NB4 (cell line): ENCODE data around the gene CLDN15.
"Not testable (repeated sequence)": the region's sequence is repeated elsewhere in the genome, so short reads cannot be mapped to it uniquely, and the experiment has no call there.

Source experiments
- DNase-seq: peaks from one replicate; pipeline ENCODE4 v3.0.0; 2010; ENCODE audit warnings: low read depth
- H3K4me3 ChIP-seq: one replicate; pipeline ENCODE4 v1.5.1; 2011; ENCODE audit warnings: mild to moderate bottlenecking, low read depth, low read length, moderate library complexity
- MYC ChIP-seq: IDR thresholded peaks from 2 replicates; pipeline ENCODE4 v1.6.1; 2011; ENCODE audit warnings: low read depth, low read length
- POLR2A ChIP-seq: IDR thresholded peaks from 2 replicates; pipeline ENCODE4 v1.6.1; 2011; ENCODE audit warnings: mild to moderate bottlenecking; ENCODE audit not compliant: insufficient read length; ENCODE audit errors: extremely low read depth
- TF ChIP-seq, protein P1 (sequence below): IDR thresholded peaks from one replicate; pipeline ENCODE4 v1.5.1; 2012; ENCODE audit warnings: low read depth, low read length
- TF ChIP-seq, protein P2 (sequence below): IDR thresholded peaks from 2 replicates; pipeline ENCODE4 v1.6.1; 2011; ENCODE audit warnings: low read depth, low read length

Gene CLDN15

DNA sequence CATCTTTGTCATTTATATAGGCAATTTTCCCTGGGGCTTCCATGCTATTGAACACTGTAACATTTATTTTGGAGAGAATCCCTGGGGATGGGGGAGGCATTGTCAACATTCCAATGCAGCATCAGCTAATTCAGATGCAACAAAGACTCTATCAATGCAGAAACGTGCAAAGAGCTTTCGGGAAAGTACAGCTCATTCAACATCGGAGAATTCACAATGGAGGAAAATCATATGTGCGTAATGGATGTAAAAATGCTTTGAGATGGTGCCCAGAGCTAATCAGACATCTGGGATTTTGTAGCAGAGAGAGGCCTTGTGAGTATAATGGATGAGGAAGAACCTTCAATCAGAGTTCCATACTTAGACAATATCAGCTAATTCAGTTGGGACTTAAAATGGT lies 35.6 kb upstream of the CLDN15 start:
- no peak overlapping the region for H3K4me3 ChIP-seq
- TF ChIP-seq POLR2A = no peak
- TF ChIP-seq, protein P1, sequence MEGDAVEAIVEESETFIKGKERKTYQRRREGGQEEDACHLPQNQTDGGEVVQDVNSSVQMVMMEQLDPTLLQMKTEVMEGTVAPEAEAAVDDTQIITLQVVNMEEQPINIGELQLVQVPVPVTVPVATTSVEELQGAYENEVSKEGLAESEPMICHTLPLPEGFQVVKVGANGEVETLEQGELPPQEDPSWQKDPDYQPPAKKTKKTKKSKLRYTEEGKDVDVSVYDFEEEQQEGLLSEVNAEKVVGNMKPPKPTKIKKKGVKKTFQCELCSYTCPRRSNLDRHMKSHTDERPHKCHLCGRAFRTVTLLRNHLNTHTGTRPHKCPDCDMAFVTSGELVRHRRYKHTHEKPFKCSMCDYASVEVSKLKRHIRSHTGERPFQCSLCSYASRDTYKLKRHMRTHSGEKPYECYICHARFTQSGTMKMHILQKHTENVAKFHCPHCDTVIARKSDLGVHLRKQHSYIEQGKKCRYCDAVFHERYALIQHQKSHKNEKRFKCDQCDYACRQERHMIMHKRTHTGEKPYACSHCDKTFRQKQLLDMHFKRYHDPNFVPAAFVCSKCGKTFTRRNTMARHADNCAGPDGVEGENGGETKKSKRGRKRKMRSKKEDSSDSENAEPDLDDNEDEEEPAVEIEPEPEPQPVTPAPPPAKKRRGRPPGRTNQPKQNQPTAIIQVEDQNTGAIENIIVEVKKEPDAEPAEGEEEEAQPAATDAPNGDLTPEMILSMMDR = no peak
- TF ChIP-seq, protein P2, sequence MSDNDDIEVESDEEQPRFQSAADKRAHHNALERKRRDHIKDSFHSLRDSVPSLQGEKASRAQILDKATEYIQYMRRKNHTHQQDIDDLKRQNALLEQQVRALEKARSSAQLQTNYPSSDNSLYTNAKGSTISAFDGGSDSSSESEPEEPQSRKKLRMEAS = no peak
- no peak for TF ChIP-seq MYC
- no peak for DNase-seq

DNA sequence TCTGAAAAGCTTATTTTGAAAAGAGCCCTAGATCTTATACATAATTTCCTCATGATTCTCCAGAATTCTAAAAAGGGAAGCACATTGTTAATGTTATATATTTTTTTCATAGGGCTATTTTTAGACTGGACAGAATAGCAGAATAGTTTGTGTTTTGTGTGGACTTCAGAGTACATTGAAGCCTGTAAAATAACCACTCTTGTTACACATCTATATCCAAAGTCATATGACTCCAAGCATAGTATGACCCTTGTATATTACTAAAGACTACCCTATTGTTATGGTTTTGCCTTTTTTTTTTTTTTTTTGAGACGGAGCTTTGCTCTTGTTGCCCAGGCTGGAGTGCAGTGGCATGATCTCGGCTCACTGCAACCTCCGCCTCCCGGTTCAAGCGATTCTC lies 33.4 kb upstream of the CLDN15 start:
- H3K4me3 ChIP-seq = no peak overlapping the region
- TF ChIP-seq, protein P1 = no peak
- no peak for TF ChIP-seq MYC
- TF ChIP-seq POLR2A = no peak
- DNase-seq = no peak

DNA sequence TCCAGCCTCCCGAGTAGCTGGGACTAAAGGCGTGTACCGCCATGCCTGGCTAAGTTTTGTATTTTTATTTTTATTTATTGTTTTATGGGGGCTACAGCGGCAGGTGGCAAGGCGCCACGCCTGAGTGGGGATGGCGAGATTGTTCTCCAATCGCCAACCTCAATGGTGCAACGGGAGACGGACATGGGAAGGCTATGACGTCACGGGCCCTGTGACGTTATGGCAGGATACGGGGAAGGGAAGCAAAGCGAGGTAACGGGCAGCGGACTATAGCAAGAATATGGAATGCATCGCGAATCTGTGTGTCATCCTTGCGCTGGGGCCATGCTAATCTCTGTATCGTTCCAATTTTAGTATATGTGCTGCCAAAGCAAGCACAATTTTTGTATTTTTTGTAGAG lies 32.1 kb upstream of the CLDN15 start:
- DNase-seq = no peak
- TF ChIP-seq MYC = no peak
- TF ChIP-seq, protein P1 = no peak
- TF ChIP-seq, protein P2 = no peak
- no peak overlapping the region for H3K4me3 ChIP-seq

DNA sequence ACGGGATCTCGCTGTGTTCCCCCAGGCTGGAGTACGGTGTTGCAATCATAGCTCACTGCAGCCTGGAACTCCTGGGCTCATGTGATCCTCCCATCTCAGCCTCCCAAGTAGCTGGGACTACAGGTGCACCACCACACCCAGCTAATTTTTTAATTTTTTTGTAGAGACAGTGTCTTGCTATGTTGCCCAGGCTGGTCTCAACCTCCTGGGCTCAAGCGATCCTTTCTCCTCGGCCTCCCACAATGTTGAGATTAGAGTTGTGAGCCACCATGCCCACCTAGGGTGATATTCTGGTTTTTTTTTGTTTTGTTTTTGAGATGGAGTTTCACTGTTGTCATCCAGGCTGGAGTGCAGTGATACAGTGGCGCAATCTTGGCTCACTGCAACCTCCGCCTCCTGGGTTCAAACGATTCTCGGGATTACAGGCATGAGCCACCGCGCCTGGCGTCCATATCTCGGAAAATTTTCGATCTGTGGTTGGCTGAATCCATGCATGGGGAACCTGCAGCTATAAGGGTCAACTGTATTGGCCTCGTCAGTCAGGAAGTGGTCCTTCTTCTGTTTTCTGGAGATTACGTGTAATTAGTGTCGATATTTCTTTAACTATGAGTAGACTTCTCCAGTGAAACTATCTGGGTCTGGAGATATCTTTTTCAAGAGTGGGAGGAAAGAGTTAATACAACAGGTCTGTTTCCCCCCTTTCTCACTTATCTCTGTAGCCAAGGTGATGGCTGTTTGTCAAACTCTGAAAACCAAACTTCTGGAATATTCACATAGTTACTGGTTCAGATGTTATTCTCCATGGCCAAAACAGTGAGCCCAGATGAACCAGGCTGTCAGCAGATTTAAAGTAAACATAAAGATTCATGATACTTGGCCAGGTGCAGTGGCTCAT lies 28.3 kb upstream of the CLDN15 start:
- H3K4me3 ChIP-seq = no peak overlapping the region
- DNase-seq = no peak
- TF ChIP-seq MYC (no peak), POLR2A (no peak)
- TF ChIP-seq, protein P1 = no peak
- TF ChIP-seq, protein P2 = no peak

DNA sequence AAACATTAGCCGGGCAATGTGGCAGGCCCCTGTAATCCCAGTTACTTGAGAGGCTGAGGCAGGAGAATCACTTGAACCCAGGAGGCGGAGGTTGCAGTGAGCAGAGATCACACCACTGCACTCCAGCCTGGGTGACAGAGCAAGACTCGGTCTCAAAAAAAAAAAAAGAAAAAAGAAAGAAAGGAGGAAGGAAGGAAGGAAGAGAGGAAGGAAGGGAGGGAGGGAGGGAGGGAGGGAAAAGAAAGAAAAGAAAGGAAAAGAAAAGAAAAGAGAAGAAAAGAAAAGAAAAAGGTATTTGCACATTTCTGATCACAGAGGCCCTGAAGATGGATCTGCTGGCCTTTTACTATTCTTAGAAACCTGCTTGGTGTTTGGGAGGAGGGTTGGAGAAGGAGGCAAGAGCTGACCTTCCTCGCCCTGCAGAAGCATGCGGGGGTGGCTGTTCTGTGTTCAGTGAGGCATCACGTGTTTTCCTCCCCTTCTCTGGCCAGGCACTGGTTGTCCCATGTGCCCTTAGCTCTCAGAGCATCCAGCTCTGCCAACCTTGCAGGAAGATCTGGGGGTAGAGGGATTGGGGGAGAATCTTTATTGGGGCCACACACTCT lies 26.6 kb upstream of the CLDN15 start:
- peak; percentile 65 for DNase-seq

DNA sequence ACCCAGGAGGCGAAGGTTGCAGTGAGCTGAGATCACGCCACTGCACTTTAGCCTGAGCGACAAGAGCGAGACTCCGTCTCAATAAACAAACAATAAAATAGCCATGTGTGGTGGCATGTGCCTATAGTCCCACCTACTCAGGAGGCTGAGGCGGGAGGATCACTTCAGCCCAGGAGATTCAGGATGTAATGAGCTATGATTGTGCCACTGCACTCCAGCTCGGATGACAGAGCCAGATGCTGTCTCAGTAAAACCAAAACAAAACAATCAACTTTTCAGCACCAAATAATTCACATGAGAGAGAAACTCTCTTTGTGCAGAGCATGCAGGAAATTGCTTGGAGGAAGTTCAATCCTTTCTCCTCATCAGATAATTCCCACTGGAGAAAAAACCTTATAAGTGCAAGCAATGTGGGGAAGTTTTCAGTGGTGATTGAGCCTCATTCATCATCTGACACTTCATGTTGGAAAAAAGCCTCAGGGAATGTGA lies 20.7 kb upstream of the CLDN15 start:
- H3K4me3 ChIP-seq = no peak overlapping the region
- TF ChIP-seq, protein P1 = no peak
- TF ChIP-seq MYC = no peak
- TF ChIP-seq POLR2A = no peak
- TF ChIP-seq, protein P2 = no peak
- no peak for DNase-seq

More for the DNA sequence above, 26.6 kb upstream of the CLDN15 start:
- TF ChIP-seq MYC = peak; percentile 82
- TF ChIP-seq, protein P2 = peak; percentile 97
- H3K4me3 ChIP-seq = not testable (repeated sequence)
